GM12878 (cell line): ENCODE data around the gene EIF2S2. TPM values are rescaled to one million over a fixed set of nuclear protein-coding genes. Genes with fewer than 3 reads are reported as not detected.

ENCODE experiments used
- ATAC-seq: fragments of 200-7000 bp; cut with Tn5 transposase; 3 replicates; pipeline ENCODE4 v1.9.1; 2020; ENCODE audit warnings: mild to moderate bottlenecking, moderate library complexity
- BruUV-seq: library from RNA; stranded (reverse); fragments of 400-500 nt; replicated peaks from 2 replicates; lab custom pipeline; 2021; lab: Mats Ljungman, UMichigan
- CTCF ChIA-PET: fragments of 300-600 bp; sonication (Branson Sonifier 250); formaldehyde crosslinking; extraction: SDS; loops from one replicate; lab custom pipeline; 2021; ENCODE audit warnings: inconsistent platforms; lab: Yijun Ruan, JAX
- POLR2A ChIA-PET: fragments of 350-600 bp; formaldehyde crosslinking; extraction: SDS; loops from one replicate; lab custom pipeline; 2021; ENCODE audit warnings: inconsistent platforms; lab: Charles Lee
- RAD21 ChIA-PET: fragments of 300-600 bp; sonication (Branson Sonifier 250); formaldehyde crosslinking; loops from one replicate; lab custom pipeline; 2023; ENCODE audit warnings: antibody characterized with exemption; ENCODE audit not compliant: unreplicated experiment; lab: Charles Lee
- SMC1A ChIA-PET: fragments of 300-600 bp; sonication (Branson Sonifier 250); formaldehyde crosslinking; loops from one replicate; lab custom pipeline; 2023; ENCODE audit not compliant: unreplicated experiment, uncharacterized antibody; lab: Charles Lee
- DNase-seq: peaks from one replicate; pipeline ENCODE4 v3.0.0-alpha.2; 2011; ENCODE audit warnings: low read depth, low spot score
- FAIRE-seq: peaks from 3 replicates; lab custom pipeline; 2011; peaks lifted over from hg19 to GRCh38; lab: Jason Lieb, UNC
- H2AFZ ChIP-seq: 2 replicates; pipeline ENCODE4 v1.6.0; 2011; ENCODE audit warnings: low read depth, low read length, control low read depth; ENCODE audit not compliant: control insufficient read depth
- H3K27ac ChIP-seq: 2 replicates; pipeline ENCODE4 v1.5.1; 2011; ENCODE audit warnings: control low read depth; ENCODE audit not compliant: control insufficient read depth, insufficient read depth
- H3K27me3 ChIP-seq, 2 experiments: replicated peaks in 1 of 2; 2 replicates each; pipeline versions ENCODE4 v1.6.0 to v1.6.1; 2011; ENCODE audit warnings: low read length in 1 of 2; ENCODE audit not compliant: control insufficient read depth in 2 of 2, insufficient read depth in 2 of 2
- H3K36me3 ChIP-seq, 2 experiments: 2 replicates each; pipeline ENCODE4 v1.5.1; 2011; ENCODE audit warnings: low read length in 1 of 2; ENCODE audit not compliant: control insufficient read depth in 2 of 2, insufficient read depth in 2 of 2
- H3K4me1 ChIP-seq: 2 replicates; pipeline ENCODE4 v1.6.1; 2011; ENCODE audit warnings: mild to moderate bottlenecking, low read length, moderate library complexity, mixed read lengths; ENCODE audit not compliant: control insufficient read depth, insufficient read depth
- H3K4me2 ChIP-seq: 2 replicates; pipeline ENCODE4 v1.6.0; 2011; ENCODE audit warnings: control low read depth; ENCODE audit not compliant: control insufficient read depth, insufficient read depth
- H3K4me3 ChIP-seq: fragments of 200-600 bp; sonication (generic); 2 replicates; pipeline ENCODE4 v1.5.1; 2016
- H3K79me2 ChIP-seq: 2 replicates; pipeline ENCODE4 v1.6.0; 2011; ENCODE audit warnings: low read length; ENCODE audit not compliant: control insufficient read depth, insufficient read depth
- H3K9ac ChIP-seq: 2 replicates; pipeline ENCODE4 v1.8.0; 2011; ENCODE audit warnings: low read length, control low read depth, mixed read lengths; ENCODE audit not compliant: control insufficient read depth, insufficient read depth
- H3K9me3 ChIP-seq: replicated peaks from 3 replicates; pipeline ENCODE4 v1.5.1; 2011; ENCODE audit warnings: mild to moderate bottlenecking, low read length; ENCODE audit not compliant: control insufficient read depth, insufficient read depth
- H4K20me1 ChIP-seq: 2 replicates; pipeline ENCODE4 v1.6.0; 2011; ENCODE audit not compliant: control insufficient read depth, insufficient read depth
- ATF7 ChIP-seq: fragments of 450-650 bp; IDR thresholded peaks from 2 replicates; pipeline ENCODE4 v1.6.1; 2016; ENCODE audit warnings: low read depth, mild to moderate bottlenecking
- BRCA1 ChIP-seq: IDR thresholded peaks from 2 replicates; pipeline ENCODE4 v1.6.1; 2011; ENCODE audit warnings: low read depth, low read length, improper control_type of control experiment
- CBFB ChIP-seq: IDR thresholded peaks from 2 replicates; pipeline ENCODE4 v1.6.1; 2016; ENCODE audit warnings: antibody characterized with exemption, low read depth
- FOXK2 ChIP-seq: fragments of 450-650 bp; IDR thresholded peaks from 2 replicates; pipeline ENCODE4 v1.6.1; 2017; ENCODE audit warnings: mild to moderate bottlenecking, moderate library complexity
- FOXM1 ChIP-seq: IDR thresholded peaks from 2 replicates; pipeline ENCODE4 v1.6.1; 2012; ENCODE audit warnings: low read depth, mild to moderate bottlenecking, inconsistent platforms, low read length, moderate library complexity
- JUND ChIP-seq: IDR thresholded peaks from 2 replicates; pipeline ENCODE4 v1.6.1; 2012; ENCODE audit warnings: low read depth, mild to moderate bottlenecking, low read length, improper control_type of control experiment, moderate library complexity
- MAX ChIP-seq: IDR thresholded peaks from 2 replicates; pipeline ENCODE4 v1.6.1; 2012; ENCODE audit warnings: low read depth, low read length, improper control_type of control experiment
- POLR2AphosphoS2 ChIP-seq: IDR thresholded peaks from 2 replicates; pipeline ENCODE4 v1.6.1; 2011; ENCODE audit warnings: low read depth, mild to moderate bottlenecking, low read length, improper control_type of control experiment, moderate library complexity
- RBBP5 ChIP-seq: fragments of 200-600 bp; sonication (generic); conservative IDR thresholded peaks from 2 replicates; pipeline ENCODE4 v1.6.1; 2016
- RFX5 ChIP-seq: IDR thresholded peaks from 2 replicates; pipeline ENCODE4 v1.6.1; 2011; ENCODE audit warnings: low read depth, low read length, improper control_type of control experiment
- TAF1 ChIP-seq: IDR thresholded peaks from 2 replicates; pipeline ENCODE4 v1.6.1; 2011; ENCODE audit warnings: mild to moderate bottlenecking, low read depth, low read length, borderline replicate concordance
- ZNF274 ChIP-seq: IDR thresholded peaks from one replicate; pipeline ENCODE4 v1.8.0; 2011; ENCODE audit not compliant: insufficient read length, insufficient read depth
- WGBS: methylation state at CpG from one replicate; pipeline ENCODE4 v1.1.6; 2016; ENCODE audit warnings: low lambda C conversion rate; ENCODE audit not compliant: insufficient replicate concordance, insufficient coverage; ENCODE audit errors: missing lambda C conversion rate; 5-methylcytosine and 5-hydroxymethylcytosine counted together
- in situ Hi-C: fragments of 300-500 bp; cut with MboI; formaldehyde crosslinking; loops from 9 replicates; pipeline ENCODE4 v1.14.3; 2018; ENCODE audit warnings: mixed read lengths
- intact Hi-C: fragments of 100-400 bp; cut with micrococcal nuclease; formaldehyde crosslinking; loops from one replicate; pipeline ENCODE4 v1.14.2; 2022; ENCODE audit not compliant: unreplicated experiment
- polyA plus RNA-seq, 11 experiments: library from polyadenylated mRNA; depleted of rRNA in 4 of 11; unstranded in 6 of 11; stranded (reverse) in 5 of 11; fragments of >200 nt; fragmentation: Nextera tagmentation in 4 of 11; fragmentation: Illumina TruSeq in 1 of 11; extraction: Ambion mirVana in 4 of 11; extraction: Trizol in 1 of 11; gene quantifications; 1 replicate in 1 of 11; 2 replicates in 10 of 11; pipeline versions ENCODE4 v1.2.1 to v1.2.3, GENCODE V29; 2011 to 2016; ENCODE audit warnings: inconsistent platforms in 2 of 11, missing spikeins in 2 of 11, low read depth in 1 of 11
- total RNA-seq, 4 experiments: library from RNA; depleted of rRNA in 3 of 4; stranded (reverse); fragments of >200 nt in 3 of 4; fragmentation: Illumina TruSeq in 1 of 4; extraction: Trizol in 1 of 4; gene quantifications; 2 replicates each; pipeline versions ENCODE4 v1.2.1 to v1.2.3, GENCODE V29; 2013 to 2021

The EIF2S2 gene
- total and polyA plus RNA-seq, 10 of the 15 experiments (the other 5 are each of a cell fraction or from before 2014, with no cell fraction given): 60.2 to 153 (median 84.3) TPM

GRCh38 chr20:34074101-34074760 lies 37.8 kb downstream of the EIF2S2 start:
- intact Hi-C loops (loop anchor here (5.0 kb wide), 1 partner anchor 142 kb away; no protein-coding TSS in a partner anchor), in situ Hi-C loops (no loop called here)
- POLR2A ChIA-PET: no interaction called here
- Histone ChIP-seq H3K4me2 (no peak overlapping the region), H3K27me3 (no peaks in the 10 kb centered on the region), H3K4me3 (no peak overlapping the region), H3K36me3 (peaks cover 24 to 37% of the 10 kb centered on the region in 2 experiments; a peak in 3 of 4 replicates), H4K20me1 (no peaks in the 10 kb centered on the region), H3K79me2 (peaks cover 6% of the 10 kb centered on the region), H3K9ac (no peak overlapping the region), H2AFZ (no peak overlapping the region), H3K9me3 (no peaks in the 10 kb centered on the region)
- ATAC-seq (no peak), DNase-seq (no peak), FAIRE-seq (no peak)
- BruUV-seq: no TSS peak
- TF ChIP-seq CBFB (no peak), FOXK2 (no peak), POLR2AphosphoS2 (no peak), ATF7 (no peak), ZNF274 (no peak), RBBP5 (no peak), MAX (no peak), BRCA1 (no peak), RFX5 (no peak), FOXM1 (no peak), TAF1 (no peak), JUND (no peak)
- TF ChIP-seq, all 136 proteins: peak for 0
- ChIA-PET RAD21 (no interaction called here), SMC1A (no interaction called here), CTCF (interaction anchor here (1.1 kb wide), 1 partner anchor 9 kb away, joined by 3 read pairs; no protein-coding TSS in a partner anchor)
- no peaks in the 10 kb centered on the region for H3K4me1 ChIP-seq
- H3K27ac ChIP-seq: no peak overlapping the region
- 63% methylated on average over 7 of the region's 7 CpGs for WGBS
